Brain microvascular endothelial cell (primary cell): ENCODE measurements around the gene LIPC.
A peak's percentile ranks its signal among the peaks of the same experiment; 100 is the strongest.

Experiments used
- DNase-seq: peaks from one replicate; pipeline ENCODE4 v3.0.0-alpha.2; 2020
- H3K27ac ChIP-seq: fragments of 250-450 bp; sonication (Bioruptor Pico); 2 replicates; pipeline ENCODE4 v1.5.1; 2020; ENCODE audit warnings: mild to moderate bottlenecking, moderate library complexity
- H3K27me3 ChIP-seq: fragments of 250-450 bp; sonication (Bioruptor Pico); replicated peaks from 2 replicates; pipeline ENCODE4 v1.5.1; 2020; ENCODE audit warnings: mild to moderate bottlenecking
- H3K36me3 ChIP-seq: fragments of 250-450 bp; sonication (Bioruptor Pico); replicated peaks from 2 replicates; pipeline ENCODE4 v1.5.1; 2020; ENCODE audit warnings: mild to moderate bottlenecking
- H3K4me3 ChIP-seq: 2 replicates; pipeline ENCODE4 v1.5.1; 2011; ENCODE audit warnings: low read depth, mild to moderate bottlenecking, control low read depth, low read length, moderate library complexity
- in situ Hi-C: cut with HindIII; loops from 2 replicates; pipeline ENCODE4 v1.10.0; 2017; ENCODE audit warnings: low sequenced_read_pairs, low pct_ligation_motif_present
- TF ChIP-seq, protein P1 (sequence below): IDR thresholded peaks from 2 replicates; pipeline ENCODE4 v1.5.1; 2011; ENCODE audit warnings: low read depth, mild to moderate bottlenecking, moderate library complexity, low read length, control low read depth, inconsistent platforms; ENCODE audit errors: missing control alignments

Gene LIPC

DNA sequence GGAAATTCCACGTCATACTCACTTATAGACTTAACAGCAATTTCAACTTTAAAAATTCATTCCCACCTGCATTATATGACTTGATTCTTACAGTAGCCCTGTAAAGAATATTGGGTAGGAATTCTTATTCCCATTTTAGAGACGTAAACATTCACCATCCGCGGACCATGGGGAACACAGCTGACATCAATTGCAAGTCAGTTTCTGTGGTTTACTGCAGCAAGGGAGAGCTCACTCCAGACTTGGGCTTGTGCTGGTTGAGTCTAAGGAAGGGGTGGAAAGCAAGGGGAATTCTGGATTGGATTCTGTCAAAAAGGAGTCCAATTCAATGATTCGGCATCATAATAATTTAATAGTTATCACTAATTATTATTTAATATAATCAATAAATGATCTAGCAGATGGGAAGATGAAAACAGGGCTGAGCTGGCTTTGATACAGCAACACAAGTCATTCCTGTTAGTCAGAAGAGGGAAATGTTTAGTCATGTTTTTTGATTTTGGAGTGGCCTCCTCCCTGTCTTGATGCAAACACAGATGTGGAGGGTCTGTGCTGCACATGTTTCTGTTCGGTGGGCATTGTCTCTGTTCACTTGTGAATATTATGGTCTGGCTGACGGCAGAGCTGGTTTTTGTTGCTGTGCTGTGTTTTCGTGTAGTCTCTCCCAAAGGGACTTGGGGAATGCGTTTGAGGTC, 9.7 kb downstream of the LIPC start:
- in situ Hi-C loops: no loop called here
- H3K4me3 ChIP-seq: no peak overlapping the region
- peak; percentile 50 for DNase-seq
- no peaks in the 10 kb centered on the region for H3K36me3 ChIP-seq
- no peaks in the 10 kb centered on the region for H3K27me3 ChIP-seq
- TF ChIP-seq, protein P1, sequence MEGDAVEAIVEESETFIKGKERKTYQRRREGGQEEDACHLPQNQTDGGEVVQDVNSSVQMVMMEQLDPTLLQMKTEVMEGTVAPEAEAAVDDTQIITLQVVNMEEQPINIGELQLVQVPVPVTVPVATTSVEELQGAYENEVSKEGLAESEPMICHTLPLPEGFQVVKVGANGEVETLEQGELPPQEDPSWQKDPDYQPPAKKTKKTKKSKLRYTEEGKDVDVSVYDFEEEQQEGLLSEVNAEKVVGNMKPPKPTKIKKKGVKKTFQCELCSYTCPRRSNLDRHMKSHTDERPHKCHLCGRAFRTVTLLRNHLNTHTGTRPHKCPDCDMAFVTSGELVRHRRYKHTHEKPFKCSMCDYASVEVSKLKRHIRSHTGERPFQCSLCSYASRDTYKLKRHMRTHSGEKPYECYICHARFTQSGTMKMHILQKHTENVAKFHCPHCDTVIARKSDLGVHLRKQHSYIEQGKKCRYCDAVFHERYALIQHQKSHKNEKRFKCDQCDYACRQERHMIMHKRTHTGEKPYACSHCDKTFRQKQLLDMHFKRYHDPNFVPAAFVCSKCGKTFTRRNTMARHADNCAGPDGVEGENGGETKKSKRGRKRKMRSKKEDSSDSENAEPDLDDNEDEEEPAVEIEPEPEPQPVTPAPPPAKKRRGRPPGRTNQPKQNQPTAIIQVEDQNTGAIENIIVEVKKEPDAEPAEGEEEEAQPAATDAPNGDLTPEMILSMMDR: no peak
- peak overlapping the region; percentile 43 for H3K27ac ChIP-seq

DNA sequence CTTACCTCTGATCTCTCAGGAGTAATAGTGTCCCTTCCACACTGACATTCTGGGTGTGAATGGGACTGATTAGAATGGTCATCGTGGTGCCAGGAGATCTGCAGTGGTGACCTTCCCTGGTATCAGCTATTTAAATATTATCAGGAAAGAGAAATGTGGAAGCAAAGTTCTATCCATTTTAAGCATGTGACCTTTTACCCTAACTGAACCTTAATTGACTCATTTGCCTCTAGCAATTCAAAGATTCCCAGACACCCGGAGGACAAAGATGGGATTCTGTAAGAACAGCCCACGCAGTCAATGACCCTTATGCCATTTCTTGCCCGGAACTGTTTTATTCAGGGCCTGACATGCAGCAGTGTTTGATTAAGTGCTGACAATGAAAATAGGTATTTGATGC, 10.3 kb downstream of the LIPC start:
- Histone ChIP-seq H3K36me3 (no peaks in the 10 kb centered on the region), H3K27ac (peak overlapping the region; percentile 28), H3K4me3 (no peak overlapping the region), H3K27me3 (no peaks in the 10 kb centered on the region)
- in situ Hi-C loops: no loop called here
- TF ChIP-seq, protein P1: no peak
- DNase-seq: no peak

DNA sequence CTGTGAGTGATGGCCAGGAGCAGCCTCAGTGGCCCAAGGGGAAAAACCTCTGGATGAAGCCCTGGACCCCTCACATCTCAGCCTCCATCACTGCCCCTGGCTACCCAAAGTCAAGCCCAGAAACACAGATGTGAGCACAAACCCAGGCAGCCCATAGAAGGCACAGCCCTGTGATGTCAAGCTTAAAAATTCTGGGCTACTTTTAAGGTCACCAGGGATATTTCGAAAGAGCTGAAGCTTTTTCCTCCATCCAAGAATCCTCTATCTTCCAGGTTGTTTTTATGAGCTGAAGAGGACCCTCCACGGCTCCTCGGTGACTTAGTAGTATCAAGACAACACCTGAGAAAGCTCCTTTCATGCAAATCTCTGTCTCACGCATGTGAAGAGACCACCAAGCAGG, 11.5 kb downstream of the LIPC start:
- in situ Hi-C loops: no loop called here
- H3K27ac ChIP-seq: no peak overlapping the region
- no peak overlapping the region for H3K4me3 ChIP-seq
- no peaks in the 10 kb centered on the region for H3K36me3 ChIP-seq
- no peak for DNase-seq
- H3K27me3 ChIP-seq: no peaks in the 10 kb centered on the region
- TF ChIP-seq, protein P1: no peak

DNA sequence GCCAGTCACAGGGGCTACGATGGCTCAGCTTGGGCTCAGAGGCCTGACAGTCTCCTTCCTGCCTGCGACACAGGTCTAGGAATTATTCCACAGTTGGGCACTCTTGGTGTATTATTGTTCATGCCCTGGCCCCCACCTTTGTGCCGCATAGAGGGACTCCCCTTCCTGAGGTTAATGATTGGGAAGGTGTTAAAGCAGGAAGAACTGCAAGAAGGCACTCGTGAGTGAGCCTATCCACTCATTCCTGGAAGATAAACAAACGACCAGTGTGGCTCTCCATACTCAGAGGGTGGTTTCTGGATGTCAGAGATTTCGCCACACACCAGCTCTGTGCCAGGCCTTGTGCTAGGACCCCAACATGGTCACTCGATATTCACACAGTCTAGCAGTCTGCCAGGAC, 12.3 kb downstream of the LIPC start:
- no peak overlapping the region for H3K4me3 ChIP-seq
- no peaks in the 10 kb centered on the region for H3K36me3 ChIP-seq
- H3K27ac ChIP-seq: no peak overlapping the region
- in situ Hi-C loops: no loop called here
- no peak for DNase-seq
- TF ChIP-seq, protein P1: no peak
- no peaks in the 10 kb centered on the region for H3K27me3 ChIP-seq

DNA sequence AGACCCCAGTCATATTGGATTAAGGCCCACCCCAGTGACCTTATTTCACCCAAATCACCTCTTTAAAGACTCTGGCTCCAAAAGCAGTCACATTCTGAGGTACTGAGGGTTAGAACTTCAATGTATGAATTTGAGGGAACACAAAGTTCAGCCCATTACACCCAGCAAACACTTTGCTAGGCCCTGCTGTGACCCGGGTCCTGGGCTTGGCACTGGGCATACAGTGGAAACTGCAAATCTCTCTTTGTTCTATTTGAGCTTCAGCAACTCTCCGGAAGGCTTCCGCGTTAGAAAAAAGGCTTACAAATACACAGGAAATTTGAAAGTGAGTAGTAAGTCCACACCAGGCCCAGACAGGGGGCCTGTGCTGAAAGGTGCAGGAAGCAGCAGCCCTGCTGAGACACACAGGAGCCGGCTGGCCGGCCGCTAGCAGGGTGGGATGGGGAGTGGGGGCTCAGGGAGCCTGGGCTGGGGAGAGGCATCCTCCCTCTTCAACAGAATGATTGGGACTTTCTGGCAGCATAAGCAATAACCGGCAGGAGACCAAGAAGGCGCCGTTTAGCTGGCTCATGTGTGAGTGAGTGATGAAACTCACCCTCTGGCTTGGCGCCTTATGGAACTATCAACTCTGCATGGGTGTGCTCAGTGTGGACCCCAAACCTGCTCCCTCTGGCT, 13.0 kb downstream of the LIPC start:
- no peaks in the 10 kb centered on the region for H3K36me3 ChIP-seq
- no peak overlapping the region for H3K4me3 ChIP-seq
- no peak for DNase-seq
- in situ Hi-C loops: no loop called here
- no peaks in the 10 kb centered on the region for H3K27me3 ChIP-seq
- TF ChIP-seq, protein P1: no peak
- H3K27ac ChIP-seq: no peak overlapping the region
